Sigmoid colon (tissue), 3 donors: ENCODE data around the gene HVCN1.

ENCODE experiments used
- CTCF ChIP-seq, 4 experiments: fragments of 450-650 bp in 3 of 4; fragments of 200-600 bp in 1 of 4; IDR thresholded peaks; one replicate each; pipeline ENCODE4 v1.5.1; 2016 to 2019; ENCODE audit warnings: antibody characterized with exemption in 4 of 4, mild to moderate bottlenecking in 3 of 4, moderate library complexity in 2 of 4
- POLR2A ChIP-seq, 2 donors: fragments of 450-650 bp; IDR thresholded peaks; one replicate each; pipeline ENCODE4 v1.6.1; 2016; ENCODE audit warnings: antibody characterized with exemption in 2 of 2, mild to moderate bottlenecking in 2 of 2, moderate library complexity in 2 of 2

- TF ChIP-seq CTCF (IDR thresholded peaks at IDR 0.05) (no peak), POLR2A (IDR thresholded peaks at IDR 0.05) (no peak)
Observed at GRCh38 chr12:110677206-110677911, 11.6 kb downstream of the HVCN1 start.
